Fibroblast of lung (primary cell): ENCODE measurements around the gene ICE1.

Experiments used
- EZH2 ChIP-seq: IDR thresholded peaks from 2 replicates; pipeline ENCODE4 v1.5.1; 2012; ENCODE audit warnings: low read length, control low read depth, mild to moderate bottlenecking; ENCODE audit errors: missing control alignments
- TF ChIP-seq, protein P1 (sequence below), 2 donors: IDR thresholded peaks in 1 of 2; conservative IDR thresholded peaks in 1 of 2; 1 replicate in 1 of 2; 2 replicates in 1 of 2; pipeline ENCODE4 v1.5.1; 2011 to 2012; ENCODE audit warnings: low read length in 2 of 2, control low read depth in 1 of 2, inconsistent platforms in 1 of 2, low read depth in 1 of 2, mild to moderate bottlenecking in 1 of 2

DNA sequence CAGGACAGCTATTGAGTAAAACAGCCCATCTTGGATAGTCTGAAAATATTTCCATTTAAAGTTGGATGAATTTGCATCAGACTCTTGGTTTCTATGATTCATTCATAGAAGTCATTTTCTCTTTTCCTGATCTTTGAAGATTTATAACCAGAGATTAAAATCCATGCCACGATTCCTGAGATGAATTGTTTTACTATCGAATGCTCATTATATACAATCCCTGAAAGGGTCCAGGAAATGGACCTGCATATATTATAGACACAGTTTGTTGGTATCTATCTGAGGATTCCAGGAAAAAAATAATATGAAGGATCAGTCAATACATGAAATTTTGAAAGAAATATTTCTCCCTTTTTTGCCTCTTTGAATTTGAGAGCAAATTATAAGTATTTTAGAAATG, 99.0 kb downstream of the ICE1 start:
- TF ChIP-seq, protein P1, sequence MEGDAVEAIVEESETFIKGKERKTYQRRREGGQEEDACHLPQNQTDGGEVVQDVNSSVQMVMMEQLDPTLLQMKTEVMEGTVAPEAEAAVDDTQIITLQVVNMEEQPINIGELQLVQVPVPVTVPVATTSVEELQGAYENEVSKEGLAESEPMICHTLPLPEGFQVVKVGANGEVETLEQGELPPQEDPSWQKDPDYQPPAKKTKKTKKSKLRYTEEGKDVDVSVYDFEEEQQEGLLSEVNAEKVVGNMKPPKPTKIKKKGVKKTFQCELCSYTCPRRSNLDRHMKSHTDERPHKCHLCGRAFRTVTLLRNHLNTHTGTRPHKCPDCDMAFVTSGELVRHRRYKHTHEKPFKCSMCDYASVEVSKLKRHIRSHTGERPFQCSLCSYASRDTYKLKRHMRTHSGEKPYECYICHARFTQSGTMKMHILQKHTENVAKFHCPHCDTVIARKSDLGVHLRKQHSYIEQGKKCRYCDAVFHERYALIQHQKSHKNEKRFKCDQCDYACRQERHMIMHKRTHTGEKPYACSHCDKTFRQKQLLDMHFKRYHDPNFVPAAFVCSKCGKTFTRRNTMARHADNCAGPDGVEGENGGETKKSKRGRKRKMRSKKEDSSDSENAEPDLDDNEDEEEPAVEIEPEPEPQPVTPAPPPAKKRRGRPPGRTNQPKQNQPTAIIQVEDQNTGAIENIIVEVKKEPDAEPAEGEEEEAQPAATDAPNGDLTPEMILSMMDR (conservative IDR thresholded peaks at IDR 0.05 in 1 of 2, IDR thresholded peaks at IDR 0.05 in 1 of 2; ENCODE audit: low read depth in 1 of 2, low read length in 2 of 2) = no peak
- no peak for TF ChIP-seq EZH2
